IMR-90 (cell line): ENCODE results near the gene CYGB. TPM values are rescaled to one million over a fixed set of nuclear protein-coding genes. Genes with fewer than 3 reads are reported as not detected.

ENCODE experiments used
- ATAC-seq: fragments of 200-7000 bp; cut with Tn5 transposase; 2 replicates; pipeline ENCODE4 v1.9.1; 2020; ENCODE audit warnings: low read depth, mild to moderate bottlenecking, moderate library complexity
- BruUV-seq: library from RNA; stranded (reverse); fragments of 400-500 nt; replicated peaks from 2 replicates; lab custom pipeline; 2021; lab: Mats Ljungman, UMichigan
- CTCF ChIA-PET: fragments of 300-600 bp; formaldehyde crosslinking; extraction: SDS; loops from one replicate; lab custom pipeline; 2021; ENCODE audit warnings: antibody characterized with exemption; lab: Yijun Ruan, JAX
- POLR2A ChIA-PET: fragments of 300-600 bp; sonication (Branson Sonifier 250); formaldehyde crosslinking; loops from one replicate; lab custom pipeline; 2022; ENCODE audit warnings: antibody characterized with exemption; ENCODE audit not compliant: unreplicated experiment; lab: Charles Lee
- DNase-seq: peaks from one replicate; pipeline ENCODE4 v3.0.0; 2013
- H2AFZ ChIP-seq: replicated peaks from 2 replicates; pipeline ENCODE3; 2013; ENCODE audit warnings: low read length, mild to moderate bottlenecking; ENCODE audit not compliant: poor library complexity
- H2AK5ac ChIP-seq: 2 replicates; pipeline ENCODE4 v1.6.1; 2013; ENCODE audit warnings: low read depth, low read length, inconsistent platforms
- H2AK9ac ChIP-seq: replicated peaks from 2 replicates; pipeline ENCODE3; 2013; ENCODE audit warnings: mild to moderate bottlenecking, low read depth, low read length, moderate library complexity; ENCODE audit not compliant: poor library complexity
- H2BK120ac ChIP-seq: 2 replicates; pipeline ENCODE4 v1.6.1; 2013; ENCODE audit warnings: low read depth, low read length, inconsistent platforms
- H2BK15ac ChIP-seq: 3 replicates; pipeline ENCODE4 v1.6.1; 2013; ENCODE audit warnings: low read depth, low read length, inconsistent platforms
- H2BK20ac ChIP-seq: 2 replicates; pipeline ENCODE4 v1.6.1; 2013; ENCODE audit warnings: low read depth, mild to moderate bottlenecking, inconsistent platforms, low read length, moderate library complexity
- H2BK5ac ChIP-seq: 2 replicates; pipeline ENCODE4 v1.6.1; 2013; ENCODE audit warnings: mild to moderate bottlenecking, low read depth, low read length, inconsistent platforms; ENCODE audit not compliant: poor library complexity, severe bottlenecking
- H3K14ac ChIP-seq: replicated peaks from 2 replicates; pipeline ENCODE4 v1.6.1; 2013; ENCODE audit warnings: low read depth, low read length, inconsistent platforms
- H3K18ac ChIP-seq: 2 replicates; pipeline ENCODE4 v1.6.1; 2013; ENCODE audit warnings: low read depth, low read length, control low read depth
- H3K23ac ChIP-seq: 2 replicates; pipeline ENCODE4 v1.6.1; 2013; ENCODE audit warnings: low read depth, low read length, inconsistent platforms
- H3K27ac ChIP-seq: 2 replicates; pipeline ENCODE4 v1.5.1; 2013; ENCODE audit warnings: mild to moderate bottlenecking, control low read depth, low read length; ENCODE audit not compliant: insufficient read depth
- H3K27me3 ChIP-seq: 2 replicates; pipeline ENCODE4 v1.6.1; 2013; ENCODE audit warnings: low read length; ENCODE audit not compliant: control insufficient read depth, insufficient read depth
- H3K36me3 ChIP-seq: 2 replicates; pipeline ENCODE4 v1.6.1; 2013; ENCODE audit warnings: low read length, mixed read lengths; ENCODE audit not compliant: control insufficient read depth, insufficient read depth
- H3K4ac ChIP-seq: 2 replicates; pipeline ENCODE4 v1.6.1; 2013; ENCODE audit warnings: low read depth, low read length, inconsistent platforms
- H3K4me1 ChIP-seq: 2 replicates; pipeline ENCODE4 v1.6.1; 2013; ENCODE audit warnings: low read length, mixed read lengths; ENCODE audit not compliant: control insufficient read depth, insufficient read depth
- H3K4me2 ChIP-seq: 2 replicates; pipeline ENCODE4 v1.6.1; 2013; ENCODE audit warnings: low read depth, mild to moderate bottlenecking, control low read depth, low read length, moderate library complexity
- H3K4me3 ChIP-seq: 2 replicates; pipeline ENCODE4 v1.5.1; 2013; ENCODE audit warnings: low read depth, mild to moderate bottlenecking, control low read depth, low read length, moderate library complexity; ENCODE audit not compliant: insufficient read depth
- H3K56ac ChIP-seq: 2 replicates; pipeline ENCODE4 v1.6.1; 2013; ENCODE audit warnings: low read length, inconsistent platforms; ENCODE audit not compliant: insufficient read depth; ENCODE audit errors: extremely low read depth
- H3K79me1 ChIP-seq, 2 experiments: 2 replicates each; pipeline ENCODE4 v1.6.1; 2013; ENCODE audit warnings: low read length in 2 of 2, inconsistent platforms in 1 of 2, low read depth in 1 of 2
- H3K9ac ChIP-seq: 2 replicates; pipeline ENCODE4 v1.6.1; 2013; ENCODE audit warnings: low read depth, low read length, control low read depth
- H3K9me1 ChIP-seq: 2 replicates; pipeline ENCODE4 v1.6.1; 2013; ENCODE audit warnings: low read length, inconsistent platforms; ENCODE audit not compliant: insufficient read depth
- H3K9me3 ChIP-seq: 2 replicates; pipeline ENCODE4 v1.6.1; 2013; ENCODE audit warnings: low read length; ENCODE audit not compliant: control insufficient read depth, insufficient read depth
- H4K20me1 ChIP-seq: 2 replicates; pipeline ENCODE4 v1.6.1; 2013; ENCODE audit warnings: low read length, inconsistent platforms; ENCODE audit not compliant: insufficient read depth
- H4K5ac ChIP-seq: 2 replicates; pipeline ENCODE4 v1.6.1; 2013; ENCODE audit warnings: mild to moderate bottlenecking, low read depth, low read length, control low read depth
- H4K8ac ChIP-seq, 2 experiments: 2 replicates each; pipeline ENCODE4 v1.6.1; 2013; ENCODE audit warnings: low read depth in 2 of 2, low read length in 2 of 2, control low read depth in 1 of 2, inconsistent platforms in 1 of 2
- H4K91ac ChIP-seq: 2 replicates; pipeline ENCODE4 v1.6.1; 2013; ENCODE audit warnings: low read depth, low read length, inconsistent platforms; ENCODE audit not compliant: insufficient read depth
- FOS ChIP-seq: fragments of 150-350 bp; IDR thresholded peaks from 2 replicates; pipeline ENCODE4 v1.6.1; 2016; ENCODE audit warnings: low read depth, low read length
- MAFK ChIP-seq: IDR thresholded peaks from 2 replicates; pipeline ENCODE4 v1.6.1; 2012; ENCODE audit warnings: low read depth, low read length, improper control_type of control experiment
- RFX5 ChIP-seq: IDR thresholded peaks from 2 replicates; pipeline ENCODE4 v1.8.0; 2012; ENCODE audit warnings: low read depth, mild to moderate bottlenecking, low read length, moderate library complexity
- WGBS, 2 experiments: methylation state at CpG; one replicate each; pipeline versions ENCODE4 v1.1.5 to v1.1.7; 2013; ENCODE audit warnings: missing lambda C conversion rate in 2 of 2; ENCODE audit not compliant: insufficient read length in 1 of 2; ENCODE audit errors: extremely low coverage in 2 of 2; 5-methylcytosine and 5-hydroxymethylcytosine counted together
- dilution Hi-C: fragments of 300-500 bp; cut with HindIII; formaldehyde crosslinking; loops from one replicate; pipeline ENCODE4 v1.14.3; 2018; ENCODE audit warnings: low sequenced_read_pairs; ENCODE audit not compliant: unreplicated experiment
- in situ Hi-C: fragments of 300-500 bp; cut with MboI; formaldehyde crosslinking; loops from 3 replicates; pipeline ENCODE4 v1.14.3; 2019; ENCODE audit warnings: low sequenced_read_pairs, inconsistent platforms, mixed read lengths
- intact Hi-C: fragments of 100-400 bp; cut with micrococcal nuclease; formaldehyde crosslinking; loops from 2 replicates; pipeline ENCODE4 v1.10.0; 2022
- polyA plus RNA-seq, 3 experiments: library from polyadenylated mRNA; depleted of rRNA; stranded (reverse); fragments of >200 nt; gene quantifications; 2 replicates each; pipeline ENCODE4 v1.2.3, GENCODE V29; 2012; ENCODE audit warnings: low replicate concordance in 1 of 3
- total RNA-seq: library from RNA; depleted of rRNA; stranded (reverse); fragments of >200 nt; gene quantifications from 2 replicates; pipeline ENCODE4 v1.2.3, GENCODE V29; 2012
- TF ChIP-seq, protein P1 (sequence below): conservative IDR thresholded peaks from 2 replicates; pipeline ENCODE4 v1.5.1; 2012; ENCODE audit warnings: mild to moderate bottlenecking, low read depth, low read length, improper control_type of control experiment

The CYGB gene
- total and polyA plus RNA-seq, 2 of the 4 experiments (the other 2 are of a cell fraction): 1.3 to 2.9 TPM

GRCh38 chr17:76543482-76543825 lies 5.9 kb upstream of the CYGB start:
- Histone ChIP-seq H4K8ac (no peak overlapping the region), H3K9ac (no peak overlapping the region), H3K4me1 (peaks cover 22% of the 10 kb centered on the region), H3K4ac (no peak overlapping the region; the same call in 1 of the 2 replicates), H3K18ac (no peak overlapping the region), H2BK20ac (peak overlapping the region; percentile 5; the same call in 1 of the 2 replicates), H3K79me1 (0 out of 4 replicates have a peak, but pooled peaks cover 0 to 5% of the 10 kb centered on the region in 2 experiments), H3K4me3 (no peak overlapping the region), H2BK5ac (no peak overlapping the region), H2BK120ac (no peak overlapping the region), H2AK9ac (no peak overlapping the region), H3K56ac (no peak overlapping the region), H3K4me2 (no peak overlapping the region), H2AFZ (no peak overlapping the region), H4K5ac (no peak overlapping the region), H4K91ac (no peak overlapping the region), H3K14ac (no peak overlapping the region), H3K9me3 (no peaks in the 10 kb centered on the region), H4K20me1 (peaks cover 6% of the 10 kb centered on the region; the same call in 1 of the 2 replicates), H2BK15ac (no peak overlapping the region; the same call in 2 of the 3 replicates), H3K27ac (no peak overlapping the region), H3K9me1 (peaks cover 22% of the 10 kb centered on the region), H3K23ac (no peak overlapping the region), H3K27me3 (no peaks in the 10 kb centered on the region; the same call in 1 of the 2 replicates), H3K36me3 (no peaks in the 10 kb centered on the region), H2AK5ac (no peak overlapping the region)
- dilution Hi-C loops: no loop called here
- in situ Hi-C loops: no loop called here
- no peak for DNase-seq
- no peak for ATAC-seq
- TF ChIP-seq, protein P1, sequence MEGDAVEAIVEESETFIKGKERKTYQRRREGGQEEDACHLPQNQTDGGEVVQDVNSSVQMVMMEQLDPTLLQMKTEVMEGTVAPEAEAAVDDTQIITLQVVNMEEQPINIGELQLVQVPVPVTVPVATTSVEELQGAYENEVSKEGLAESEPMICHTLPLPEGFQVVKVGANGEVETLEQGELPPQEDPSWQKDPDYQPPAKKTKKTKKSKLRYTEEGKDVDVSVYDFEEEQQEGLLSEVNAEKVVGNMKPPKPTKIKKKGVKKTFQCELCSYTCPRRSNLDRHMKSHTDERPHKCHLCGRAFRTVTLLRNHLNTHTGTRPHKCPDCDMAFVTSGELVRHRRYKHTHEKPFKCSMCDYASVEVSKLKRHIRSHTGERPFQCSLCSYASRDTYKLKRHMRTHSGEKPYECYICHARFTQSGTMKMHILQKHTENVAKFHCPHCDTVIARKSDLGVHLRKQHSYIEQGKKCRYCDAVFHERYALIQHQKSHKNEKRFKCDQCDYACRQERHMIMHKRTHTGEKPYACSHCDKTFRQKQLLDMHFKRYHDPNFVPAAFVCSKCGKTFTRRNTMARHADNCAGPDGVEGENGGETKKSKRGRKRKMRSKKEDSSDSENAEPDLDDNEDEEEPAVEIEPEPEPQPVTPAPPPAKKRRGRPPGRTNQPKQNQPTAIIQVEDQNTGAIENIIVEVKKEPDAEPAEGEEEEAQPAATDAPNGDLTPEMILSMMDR: no peak
- TF ChIP-seq RFX5 (no peak), MAFK (no peak), FOS (no peak)
- no TSS peak for BruUV-seq
- ChIA-PET POLR2A (interaction anchor here (1.1 kb wide), 1 partner anchor 13 kb away, joined by 3 read pairs; no protein-coding TSS in a partner anchor), CTCF (interaction anchor here (2.4 kb wide), 1 partner anchor 20 kb away, joined by 12 read pairs; no protein-coding TSS in a partner anchor)
- WGBS, 2 experiments: 94% methylated on average over 4 of the region's 6 CpGs; no CpG with 5 or more reads in 1 of the 2 experiments
- intact Hi-C loops: no loop called here
